HEK293T (cell line): Measurements from ENCODE around the gene XPR1.

Experiments used
- NFRKB ChIP-seq: fragments of 450-650 bp; IDR thresholded peaks from 2 replicates; pipeline ENCODE4 v1.6.1; 2016; ENCODE audit warnings: mild to moderate bottlenecking, moderate library complexity
- TARDBP ChIP-seq: fragments of 450-650 bp; IDR thresholded peaks from 2 replicates; pipeline ENCODE4 v1.6.1; 2016
- ZNF384 ChIP-seq: fragments of 450-650 bp; IDR thresholded peaks from 2 replicates; pipeline ENCODE4 v1.6.1; 2016

GRCh38 chr1:180909005-180909414, 277.2 kb downstream of the XPR1 start:
- TF ChIP-seq TARDBP = no peak
- TF ChIP-seq ZNF384 = no peak
- TF ChIP-seq NFRKB = no peak
